CD4-positive, alpha-beta T cell treated with Interferon alpha-2 for 1 hour (primary cell): ENCODE data around the gene SH3BP2.
A peak's percentile ranks its signal among the peaks of the same experiment; 100 is the strongest.

Experiments
- DNase-seq, 2 donors: peaks; one replicate each; pipeline ENCODE4 v3.0.0-alpha.2; 2020 to 2022

The SH3BP2 gene

DNA sequence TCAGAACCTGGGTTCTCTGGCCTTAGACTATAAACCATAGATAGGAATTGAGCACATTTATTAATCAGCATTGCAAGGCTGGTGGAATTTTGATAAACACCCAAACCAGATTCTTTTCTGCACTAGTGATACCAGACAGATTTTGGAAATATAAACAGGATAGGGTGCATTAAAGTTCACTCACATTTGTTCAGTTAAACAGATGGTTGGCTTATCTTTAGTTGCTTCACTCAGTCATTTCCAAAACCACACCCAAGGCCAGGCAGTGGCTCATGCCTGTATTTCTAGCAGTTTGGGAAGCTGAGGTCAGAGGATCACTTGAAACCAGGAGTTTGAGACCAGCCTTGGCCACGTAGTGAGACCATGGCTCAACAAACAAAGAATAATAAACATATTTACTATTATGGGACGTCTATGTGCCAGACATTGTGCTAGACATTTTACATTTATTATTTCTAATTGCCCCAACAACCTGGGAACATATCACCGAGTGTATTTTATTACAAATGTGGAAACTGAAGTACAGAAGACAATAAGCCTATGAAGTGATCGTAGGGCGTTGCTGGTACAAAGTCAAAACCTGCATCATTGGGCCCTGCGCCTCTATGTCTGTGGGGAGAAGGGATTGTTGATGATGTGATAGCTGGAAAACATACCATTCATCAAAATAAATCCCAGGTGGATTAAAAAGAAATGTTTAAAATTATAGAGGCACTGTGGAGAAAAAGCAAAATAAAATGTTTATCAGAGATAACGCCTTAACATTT is 65.7 kb downstream of the SH3BP2 start:
- no peak for DNase-seq

DNA sequence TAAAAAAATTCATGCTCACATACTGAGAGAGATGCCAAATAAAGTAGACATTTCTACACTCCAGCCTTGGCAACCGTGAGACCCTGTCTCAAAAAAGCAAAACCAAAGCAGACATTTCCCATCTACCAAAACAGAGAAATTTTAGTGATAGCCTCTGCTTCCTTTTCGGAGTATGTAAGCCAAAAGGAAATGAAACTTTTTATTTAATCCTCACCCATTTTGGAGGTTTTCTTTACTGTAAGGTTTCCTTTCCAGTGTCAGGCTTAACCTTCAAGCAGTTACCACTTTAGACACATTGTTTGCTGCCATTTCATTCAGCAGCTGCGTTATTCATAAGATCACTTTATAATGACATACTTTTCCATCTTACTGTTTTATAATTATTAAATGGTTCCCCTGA is 66.6 kb downstream of the SH3BP2 start:
- DNase-seq, result no peak

DNA sequence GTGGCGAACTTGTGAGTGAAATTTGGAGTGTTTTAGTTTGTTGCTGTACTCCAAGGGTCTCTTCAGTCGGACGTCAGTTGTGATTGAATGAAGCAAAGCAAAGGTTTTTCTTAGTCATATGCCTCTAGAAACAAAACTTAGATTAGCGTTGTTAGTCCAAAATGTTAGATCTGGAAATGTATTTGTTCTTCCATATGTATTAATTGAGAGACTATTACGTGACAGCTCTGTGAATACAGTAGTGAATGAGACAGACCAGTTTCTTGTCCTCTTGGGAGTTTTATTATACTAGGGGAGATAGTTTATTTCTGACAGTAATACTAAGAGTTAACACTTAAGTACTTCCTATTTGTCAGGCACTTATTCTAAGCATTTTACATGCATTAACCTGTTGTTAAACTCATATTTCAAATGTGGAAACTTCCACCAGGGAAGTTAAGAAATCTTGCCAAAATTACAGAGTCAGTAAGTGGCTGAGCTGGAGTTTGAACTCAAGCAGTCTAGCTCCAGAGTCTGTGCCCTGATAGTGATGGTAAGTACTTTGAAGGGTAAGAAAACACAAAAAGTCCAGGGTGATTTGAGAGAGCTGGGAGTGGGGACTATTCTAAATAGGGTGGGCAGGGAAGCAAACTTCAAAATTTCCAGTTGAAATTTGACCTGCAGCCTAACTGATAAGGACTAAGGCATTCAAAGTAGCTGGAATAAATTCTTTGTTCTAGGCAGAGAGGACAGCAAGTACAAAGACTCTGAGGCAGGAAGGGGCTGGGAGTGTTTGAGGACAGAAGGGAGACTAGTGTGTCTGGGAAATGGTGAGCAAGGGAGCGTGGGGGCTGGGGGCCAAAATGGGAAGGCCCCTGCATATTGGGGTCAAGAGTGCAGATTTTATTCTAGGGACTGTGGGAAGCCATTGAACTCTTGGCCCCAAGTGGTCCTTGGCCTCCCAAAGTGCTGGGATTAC is 67.8 kb downstream of the SH3BP2 start:
- DNase-seq, result no peak

DNA sequence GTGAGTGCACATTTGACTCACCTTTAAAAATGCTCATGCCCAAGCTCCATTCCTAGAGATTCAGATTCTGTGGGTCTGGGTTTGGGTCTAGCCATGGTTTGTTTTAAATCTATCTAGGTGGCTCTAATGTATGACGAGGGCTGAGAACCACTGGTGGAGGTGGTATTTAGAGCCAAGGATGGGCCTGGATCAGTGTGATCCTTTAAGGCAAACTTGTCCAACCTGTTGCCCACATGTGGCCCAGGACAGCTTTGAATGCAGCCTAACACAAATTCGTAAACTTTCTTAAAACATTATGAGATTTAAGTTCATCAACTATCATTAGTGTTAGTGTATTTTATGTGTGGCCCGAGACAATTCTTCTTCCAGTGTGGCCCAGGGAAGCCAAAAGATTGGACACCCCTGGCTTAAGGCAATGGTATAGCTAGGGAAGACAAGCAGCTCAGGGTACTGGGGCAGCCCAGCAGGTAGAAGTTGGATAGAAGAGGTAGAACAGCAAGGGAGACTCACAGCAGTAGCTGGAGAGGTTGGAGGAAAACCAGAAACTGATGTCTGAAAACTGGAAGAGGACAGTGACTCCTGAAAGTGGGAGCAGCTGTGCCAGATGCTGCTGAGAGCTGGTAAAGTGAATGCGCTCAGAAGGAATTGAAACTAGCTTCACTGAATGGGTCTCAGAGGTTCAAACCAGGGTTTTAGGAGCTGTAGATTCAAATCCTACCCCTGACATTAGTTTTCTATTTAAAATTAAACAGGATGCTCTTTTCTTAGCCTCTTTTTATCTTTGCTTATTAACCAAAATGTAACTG is 68.9 kb downstream of the SH3BP2 start:
- DNase-seq, result no peak

DNA sequence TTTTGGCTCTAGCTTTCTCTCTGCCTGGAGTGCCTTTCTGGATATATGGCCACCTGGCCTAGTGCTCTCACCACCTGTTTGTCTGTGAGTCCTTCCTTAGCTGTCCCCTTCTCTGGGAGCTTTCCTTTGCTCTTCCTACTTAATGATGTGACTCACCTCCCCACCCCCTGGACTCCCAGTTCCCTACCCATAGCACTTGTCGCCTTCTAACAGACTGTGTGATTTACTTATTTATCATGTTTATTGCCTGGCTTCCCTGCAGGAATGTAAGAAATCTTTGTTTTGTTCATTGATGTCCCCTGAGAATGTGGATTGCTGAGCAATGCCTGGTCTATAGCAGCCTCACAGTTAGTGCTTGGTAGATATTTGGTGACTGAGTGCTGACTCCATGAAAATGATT is 69.6 kb downstream of the SH3BP2 start:
- no peak for DNase-seq

DNA sequence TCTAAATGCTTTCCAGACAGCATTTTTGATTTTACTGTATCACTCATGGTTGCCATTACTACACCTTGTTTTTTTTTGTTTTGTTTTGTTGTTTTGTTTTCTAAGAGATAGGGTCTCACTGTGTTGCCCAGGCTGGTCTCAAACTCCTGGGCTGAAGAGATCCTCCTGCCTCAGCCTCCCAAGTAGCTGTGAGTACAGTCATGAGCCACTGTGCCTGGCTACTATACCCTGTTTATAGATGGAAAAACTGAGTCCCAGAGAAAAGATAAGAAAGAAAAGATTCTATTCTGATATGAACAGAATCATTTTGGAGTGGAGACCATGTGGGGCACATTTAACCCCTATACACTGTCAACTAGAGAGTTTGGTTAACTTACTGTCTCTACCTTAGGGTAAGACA is 70.8 kb downstream of the SH3BP2 start:
- no peak for DNase-seq

DNA sequence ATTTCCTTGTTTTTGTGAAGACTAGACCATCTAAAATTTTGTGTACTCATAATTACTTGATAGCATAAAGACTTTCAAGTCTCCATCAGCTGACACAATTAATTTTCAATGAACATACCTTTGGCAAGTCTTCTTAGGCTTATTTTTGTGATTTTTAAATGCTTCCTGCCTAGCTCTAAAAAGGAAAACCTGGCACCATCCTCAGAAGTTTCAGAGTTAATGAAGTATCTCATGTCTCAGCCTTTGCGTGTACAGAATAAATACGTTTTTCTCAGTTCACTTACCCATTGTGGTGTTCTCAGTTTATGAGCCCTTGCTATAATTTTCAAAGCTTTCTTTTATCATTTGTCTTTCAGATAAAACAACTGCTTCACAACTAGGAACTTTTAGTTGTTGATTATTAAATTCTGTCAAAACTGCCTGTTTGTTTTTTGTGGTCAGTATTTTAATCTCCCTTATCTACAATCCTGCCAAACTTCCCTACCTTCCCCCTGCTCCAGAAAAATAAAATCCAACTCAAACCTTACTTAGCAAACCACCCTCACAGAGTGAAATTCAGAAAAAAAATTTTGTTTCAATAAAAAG is 72.4 kb downstream of the SH3BP2 start:
- DNase-seq, result no peak

DNA sequence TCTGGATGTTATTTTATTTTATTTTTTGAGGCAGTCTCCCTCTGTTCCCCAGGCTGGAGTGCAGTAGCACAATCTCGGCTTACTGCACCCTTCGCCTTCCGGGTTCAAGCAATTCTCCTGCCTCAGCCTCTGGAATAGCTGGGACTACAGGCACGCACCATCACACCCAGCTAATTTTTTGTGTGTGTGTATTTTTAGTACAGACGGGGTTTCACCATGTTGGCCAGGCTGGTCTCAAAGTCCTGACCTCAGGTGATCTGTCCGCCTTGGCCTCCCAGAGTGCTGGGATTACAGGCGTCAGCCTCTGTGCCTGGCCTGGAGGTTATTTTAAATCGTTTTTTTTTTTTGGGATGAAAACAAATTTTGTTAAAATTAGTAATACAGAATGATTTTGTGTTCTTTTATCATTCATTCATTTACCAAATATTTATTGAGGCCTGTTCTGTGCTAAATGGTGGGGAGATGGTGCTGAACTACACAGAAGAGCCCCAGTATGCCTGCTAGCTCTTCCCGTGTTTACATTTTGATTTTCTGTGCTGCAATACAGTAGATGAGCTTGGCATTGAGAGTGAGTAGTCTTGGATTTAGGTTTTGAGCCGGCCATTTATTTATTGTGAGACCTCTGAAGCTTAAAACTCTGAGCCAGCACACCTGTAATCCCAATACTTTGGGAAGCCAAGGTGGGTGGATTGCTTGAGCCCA is 73.4 kb downstream of the SH3BP2 start:
- DNase-seq, result no peak

DNA sequence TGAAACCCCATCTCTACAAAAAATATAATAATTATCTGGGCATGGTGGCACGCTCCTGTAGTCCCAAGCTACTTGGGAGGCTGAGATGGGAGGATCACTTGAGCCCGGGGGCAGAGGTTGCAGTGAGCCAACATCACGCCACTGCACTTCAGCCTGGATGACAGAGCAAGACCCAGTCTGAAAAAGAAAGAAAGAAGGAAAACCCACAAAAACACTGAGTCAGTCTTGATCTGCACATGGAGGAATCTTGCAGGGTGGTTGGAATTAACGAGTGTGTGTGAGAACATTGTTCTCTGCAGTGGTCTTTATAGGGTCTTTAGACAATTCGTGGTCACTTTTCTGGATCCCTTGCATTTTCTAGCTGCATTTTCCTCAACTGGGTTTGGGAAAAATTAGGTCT is 74.0 kb downstream of the SH3BP2 start:
- no peak for DNase-seq

DNA sequence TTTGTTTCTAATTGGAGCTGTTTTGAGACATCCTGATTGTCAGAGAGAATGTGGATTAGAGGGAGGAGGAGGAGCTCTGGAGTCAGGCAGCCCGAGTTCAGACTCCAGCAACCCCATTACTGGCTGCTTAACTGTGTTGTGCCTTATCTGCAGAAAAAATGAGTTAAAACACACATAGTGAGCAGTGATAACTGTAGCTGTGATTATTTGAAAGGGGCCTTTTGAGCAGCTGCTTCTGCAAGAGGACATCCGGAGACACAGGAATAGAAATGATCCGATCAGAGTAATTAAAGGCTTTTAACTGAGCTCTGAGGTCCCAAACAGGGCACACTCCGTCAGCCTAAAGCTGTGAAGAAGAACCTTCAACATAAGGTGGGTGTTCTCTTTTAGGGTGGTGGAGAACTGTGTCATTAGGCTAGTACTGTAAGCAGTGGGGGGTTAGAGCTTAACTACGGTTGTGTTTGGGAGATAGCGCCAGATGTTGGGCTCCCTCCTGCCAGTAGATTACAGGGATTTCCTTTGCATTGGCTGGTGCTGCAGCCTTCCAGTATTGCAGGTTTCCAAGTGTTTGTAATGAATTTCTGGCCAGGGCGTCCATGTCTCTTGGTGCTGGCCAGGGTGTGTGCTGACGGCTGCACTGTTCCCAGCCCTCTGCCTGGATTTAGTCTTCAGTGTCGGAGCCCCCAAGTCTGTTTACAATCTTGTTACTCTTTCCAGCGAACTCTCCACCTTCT is 75.0 kb downstream of the SH3BP2 start:
- no peak for DNase-seq

DNA sequence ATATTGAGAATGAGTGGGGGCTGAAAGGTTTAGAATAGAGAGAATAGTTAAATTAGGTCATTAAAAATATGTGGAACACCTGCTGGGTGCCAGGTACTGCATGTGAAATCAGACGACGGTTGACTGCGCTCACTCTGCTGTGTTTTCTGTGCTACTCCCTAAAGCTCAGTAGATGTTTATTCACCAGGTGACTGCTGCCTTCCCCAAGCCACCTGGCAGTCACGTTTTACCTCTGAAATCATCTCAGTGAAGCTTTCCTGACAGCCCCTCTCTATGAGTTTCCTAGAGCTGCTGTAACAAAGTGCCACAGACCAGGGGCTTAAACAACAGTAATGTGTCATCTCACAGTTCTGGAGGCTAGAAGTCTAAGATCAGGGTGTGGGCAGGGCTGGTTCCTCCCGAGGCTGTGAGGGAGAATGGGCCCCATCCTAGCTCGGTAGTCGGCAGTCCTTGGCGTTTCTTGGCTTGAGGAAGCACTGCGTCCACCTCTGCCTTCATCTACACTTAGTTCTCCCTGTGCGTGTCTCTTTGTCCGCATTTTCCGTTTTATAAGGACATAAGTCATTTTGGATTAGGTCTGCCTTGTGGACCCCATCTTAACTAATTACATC is 76.1 kb downstream of the SH3BP2 start:
- no peak for DNase-seq

DNA sequence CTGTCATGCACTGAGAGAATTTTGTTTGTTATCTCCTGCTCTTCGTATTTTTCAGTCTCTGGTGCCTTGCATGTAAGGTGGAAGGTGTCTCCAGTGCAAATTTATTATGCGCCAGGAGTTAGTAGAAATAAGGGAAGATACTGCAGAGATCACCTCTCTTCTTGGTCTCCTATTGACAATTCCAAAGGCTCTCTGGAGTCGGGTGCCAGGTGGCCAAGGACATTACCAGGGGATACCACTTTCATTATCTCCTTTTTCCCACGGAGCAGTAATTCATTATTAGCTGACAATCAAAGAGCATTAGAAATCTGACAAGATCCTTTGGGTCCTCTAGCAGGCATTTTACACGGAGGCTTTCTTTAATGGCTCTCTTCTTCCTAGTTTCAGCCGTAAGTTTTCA is 76.8 kb downstream of the SH3BP2 start:
- no peak for DNase-seq

DNA sequence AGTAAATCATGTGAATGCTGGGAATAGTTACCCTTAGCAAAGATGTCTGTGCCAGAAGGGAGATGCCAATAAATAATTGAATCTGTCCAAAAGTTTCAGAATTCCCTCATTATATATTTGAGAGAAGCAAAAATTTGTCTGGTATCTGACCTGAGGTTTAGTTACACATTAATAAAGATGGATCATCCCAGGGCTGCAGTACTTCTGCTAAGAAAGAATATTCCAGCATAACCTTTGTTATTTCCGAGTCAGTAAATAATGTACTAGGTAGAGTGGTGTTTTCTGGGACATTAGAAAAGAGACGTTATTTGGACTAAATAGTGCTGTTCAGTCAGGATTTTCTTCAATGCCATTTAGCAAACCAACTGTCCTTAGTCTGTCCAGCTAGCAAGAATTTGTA is 77.2 kb downstream of the SH3BP2 start:
- no peak for DNase-seq

DNA sequence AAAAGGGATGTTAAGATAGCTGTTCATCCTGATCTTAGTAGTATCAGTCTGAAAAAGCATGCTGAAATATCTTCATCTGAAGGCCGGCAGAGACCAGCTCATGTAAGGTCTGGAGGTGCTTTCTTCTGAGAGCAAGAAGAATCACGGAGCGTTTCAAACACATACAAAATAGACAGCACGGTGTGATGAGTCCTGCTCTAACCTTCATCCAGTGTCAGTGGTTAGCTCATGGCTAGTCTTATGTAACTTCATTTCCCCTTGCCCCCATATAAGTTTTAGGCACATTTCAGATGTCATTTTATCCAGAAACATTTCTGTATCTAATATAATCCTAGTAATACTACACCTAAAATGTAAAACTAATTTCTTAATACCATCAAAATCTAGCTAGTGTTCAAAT is 78.6 kb downstream of the SH3BP2 start:
- no peak for DNase-seq

DNA sequence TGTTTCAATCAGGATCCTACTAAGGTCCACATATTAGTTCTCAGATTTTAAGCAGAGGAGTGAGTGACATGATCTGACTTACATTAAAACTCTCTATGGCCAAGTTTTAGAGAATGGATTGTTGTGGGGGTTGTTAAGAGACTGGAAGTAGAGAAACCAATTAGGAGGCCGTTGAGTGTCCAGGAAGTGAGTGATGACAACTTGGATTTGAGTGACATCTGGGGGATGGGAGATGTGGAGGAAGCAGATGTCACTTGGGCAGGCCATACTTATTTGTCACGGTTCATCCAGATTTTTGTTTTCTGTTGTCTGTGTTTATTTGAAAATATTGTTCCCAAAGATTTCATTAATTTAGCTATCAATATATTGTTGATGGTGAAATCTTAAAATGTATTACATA is 79.0 kb downstream of the SH3BP2 start:
- DNase-seq, result peak in 1 of 2 donors; percentile 3

DNA sequence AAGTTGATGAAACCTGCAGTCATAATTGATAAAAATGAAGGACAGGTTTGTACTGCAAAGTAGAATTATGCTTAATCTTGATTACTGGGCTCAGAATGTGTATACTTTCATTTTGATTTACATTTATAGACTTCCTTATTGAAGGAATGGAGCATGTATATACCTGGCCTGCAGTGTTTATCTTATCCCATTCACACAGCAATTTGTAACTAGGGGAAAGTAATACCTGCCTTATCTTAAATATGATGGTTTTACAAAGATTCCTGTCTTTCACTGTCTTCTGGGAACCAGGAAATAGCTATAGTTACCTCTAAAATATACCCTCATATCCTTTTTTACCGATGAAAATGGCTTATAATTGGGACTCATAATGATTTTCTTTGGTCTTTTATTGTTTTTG is 80.4 kb downstream of the SH3BP2 start:
- no peak for DNase-seq

DNA sequence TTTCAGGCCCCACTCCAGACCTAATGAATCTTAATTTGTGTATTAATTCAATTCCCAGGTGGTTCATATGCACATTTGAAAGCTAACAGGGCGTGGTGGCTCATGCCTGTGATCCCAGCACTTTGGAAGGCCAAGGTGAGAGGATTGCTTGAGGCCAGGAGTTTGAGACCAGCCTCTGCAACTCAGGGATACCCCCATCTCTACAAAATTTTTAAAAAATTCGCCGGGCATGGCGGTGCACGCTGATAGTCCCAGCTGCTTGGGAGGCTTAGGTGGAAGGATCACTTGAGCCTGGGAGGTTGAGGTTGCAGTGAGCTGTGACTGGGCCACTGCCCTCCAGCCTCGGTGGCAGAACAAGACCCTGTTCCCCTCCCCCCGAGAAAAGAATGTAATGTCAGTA is 82.0 kb downstream of the SH3BP2 start:
- no peak for DNase-seq

DNA sequence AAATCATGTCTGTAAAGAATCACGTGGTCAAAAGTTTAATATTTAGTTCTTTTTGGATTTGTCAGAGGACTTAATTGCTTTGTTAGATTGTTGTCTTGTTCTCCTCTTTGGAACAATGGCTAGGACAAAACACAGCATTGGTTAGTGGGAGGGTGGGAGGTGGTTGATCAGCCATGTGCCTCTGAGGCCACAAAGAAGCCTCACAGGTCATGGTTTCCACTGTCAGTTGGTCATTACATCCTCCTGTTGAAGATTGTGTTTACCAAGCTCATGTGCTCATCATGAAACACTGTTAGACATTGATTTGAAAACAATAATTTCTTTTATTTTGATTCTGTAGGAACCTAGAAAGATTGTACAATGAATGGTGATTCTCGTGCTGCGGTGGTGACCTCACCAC is 82.7 kb downstream of the SH3BP2 start:
- no peak for DNase-seq

DNA sequence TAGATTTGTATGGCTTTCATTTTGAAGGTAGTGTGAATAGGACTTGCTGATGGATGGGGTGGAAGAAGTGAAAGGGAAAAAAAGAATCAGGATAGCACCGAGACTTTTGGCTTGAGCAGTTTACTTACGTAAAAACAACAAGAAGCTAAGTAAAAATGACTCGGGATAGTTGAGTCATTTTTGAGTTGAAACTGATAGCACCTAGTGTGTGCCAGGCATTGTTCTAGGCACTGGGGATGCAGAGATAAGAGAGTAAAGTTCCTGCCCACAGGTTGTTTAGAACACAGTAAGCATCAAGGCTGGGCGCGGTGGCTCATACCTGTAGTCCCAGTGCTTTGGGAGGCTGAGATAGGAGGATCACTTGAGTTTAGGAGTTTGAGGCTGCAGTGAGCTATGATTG is 85.5 kb downstream of the SH3BP2 start:
- no peak for DNase-seq

DNA sequence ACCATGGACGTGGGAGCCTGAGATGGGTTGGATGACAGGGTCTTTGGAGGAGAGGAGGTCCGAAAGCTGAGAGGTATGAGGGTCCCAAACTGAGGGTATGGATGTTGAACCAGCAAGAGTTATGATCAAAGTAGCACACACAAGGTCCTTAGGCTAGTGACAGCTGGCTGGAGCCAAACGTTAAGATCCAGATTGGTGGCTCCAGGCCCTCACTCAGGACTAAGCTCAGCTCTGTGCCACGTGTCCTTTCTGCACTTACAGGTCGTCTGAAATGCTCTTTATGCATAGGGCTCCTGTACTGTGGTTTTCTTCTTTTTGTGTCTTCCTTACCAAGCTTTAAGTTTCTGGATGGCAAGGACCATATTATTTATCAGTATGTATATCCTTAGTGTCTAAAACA is 86.1 kb downstream of the SH3BP2 start:
- no peak for DNase-seq

DNA sequence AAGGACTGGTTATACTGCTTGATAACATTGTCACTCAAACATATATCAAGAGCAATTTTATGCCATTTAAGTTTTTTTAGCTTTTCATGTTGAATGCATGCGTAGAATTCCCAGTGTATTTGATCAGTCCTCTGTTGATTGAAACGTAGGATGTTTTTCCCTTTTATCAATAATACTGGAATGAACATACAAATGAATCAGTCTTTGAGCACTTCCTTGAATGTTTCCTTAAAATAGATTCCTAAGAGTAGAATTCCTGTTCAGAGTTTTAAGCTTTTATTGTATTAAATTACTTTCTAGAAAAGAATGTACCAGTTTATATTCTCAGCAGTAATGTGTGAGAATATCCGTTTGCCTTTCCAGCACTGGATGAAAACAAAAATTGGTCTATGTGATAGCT is 88.5 kb downstream of the SH3BP2 start:
- no peak for DNase-seq
